H1 (cell line): ENCODE measurements around the gene GSAP. TPM values are rescaled to one million over a fixed set of nuclear protein-coding genes. Genes with fewer than 3 reads are reported as not detected.
A peak's percentile ranks its signal among the peaks of the same experiment; 100 is the strongest.

ENCODE experiments used
- CTCF ChIA-PET: fragments of 300-600 bp; sonication (Branson Sonifier 250); formaldehyde crosslinking; loops from one replicate; lab custom pipeline; 2021; ENCODE audit not compliant: partially characterized antibody; lab: Charles Lee
- POLR2A ChIA-PET: fragments of 300-600 bp; sonication (Branson Sonifier 250); formaldehyde crosslinking; loops from one replicate; lab custom pipeline; 2021; ENCODE audit warnings: inconsistent platforms; ENCODE audit not compliant: partially characterized antibody; lab: Charles Lee
- DNase-seq, 2 experiments: peaks; one replicate each; pipeline versions ENCODE4 v3.0.0 to v3.0.0-alpha.2; 2010 to 2022; ENCODE audit warnings: low spot score in 2 of 2, low read depth in 1 of 2, mixed read lengths in 1 of 2
- FAIRE-seq: peaks from 2 replicates; lab custom pipeline; 2011; peaks lifted over from hg19 to GRCh38; lab: Jason Lieb, UNC
- H2AFZ ChIP-seq: 2 replicates; pipeline ENCODE4 v1.8.1; 2012; ENCODE audit warnings: low read length, inconsistent platforms
- H2AK5ac ChIP-seq: 2 replicates; pipeline ENCODE4 v1.6.1; 2013; ENCODE audit warnings: low read depth, low read length
- H2BK120ac ChIP-seq: replicated peaks from 2 replicates; pipeline ENCODE3; 2013; ENCODE audit warnings: low read depth, low read length, inconsistent platforms
- H2BK12ac ChIP-seq: 2 replicates; pipeline ENCODE4 v1.6.1; 2013; ENCODE audit warnings: low read depth, low read length
- H2BK15ac ChIP-seq: 2 replicates; pipeline ENCODE4 v1.6.1; 2013; ENCODE audit warnings: low read length
- H2BK20ac ChIP-seq: 2 replicates; pipeline ENCODE4 v1.6.1; 2013; ENCODE audit warnings: low read length
- H2BK5ac ChIP-seq: 2 replicates; pipeline ENCODE4 v1.6.1; 2013; ENCODE audit warnings: low read depth, low read length
- H3K14ac ChIP-seq: 2 replicates; pipeline ENCODE4 v1.6.1; 2013; ENCODE audit warnings: inconsistent platforms; ENCODE audit not compliant: insufficient read length
- H3K18ac ChIP-seq: 2 replicates; pipeline ENCODE4 v1.6.1; 2013; ENCODE audit warnings: low read length; ENCODE audit errors: extremely low read depth
- H3K23ac ChIP-seq: 2 replicates; pipeline ENCODE4 v1.6.1; 2013; ENCODE audit warnings: inconsistent platforms; ENCODE audit not compliant: insufficient read length
- H3K23me2 ChIP-seq: 2 replicates; pipeline ENCODE4 v1.6.1; 2013; ENCODE audit warnings: low read depth, low read length
- H3K27ac ChIP-seq: 2 replicates; pipeline ENCODE4 v1.6.1; 2011; ENCODE audit warnings: low read depth, low read length, inconsistent platforms
- H3K27me3 ChIP-seq, 4 experiments: replicated peaks in 1 of 4; 1 replicate in 1 of 4; 2 replicates in 3 of 4; pipeline versions ENCODE4 v1.6.1 to v1.8.1; 2011 to 2013; ENCODE audit warnings: low read length in 3 of 4, mild to moderate bottlenecking in 3 of 4, inconsistent platforms in 2 of 4, mixed read lengths in 2 of 4, moderate library complexity in 1 of 4; ENCODE audit not compliant: control insufficient read depth in 3 of 4, insufficient read depth in 3 of 4; ENCODE audit errors: extremely low read depth in 1 of 4
- H3K36me3 ChIP-seq, 4 experiments: 2 replicates each; pipeline versions ENCODE4 v1.6.1 to v1.8.1; 2011 to 2013; ENCODE audit warnings: mild to moderate bottlenecking in 4 of 4, low read length in 3 of 4, moderate library complexity in 2 of 4, control low read depth in 1 of 4, inconsistent platforms in 1 of 4; ENCODE audit not compliant: insufficient read depth in 4 of 4, control insufficient read depth in 2 of 4
- H3K4ac ChIP-seq: replicated peaks from 2 replicates; pipeline ENCODE3; 2013; ENCODE audit warnings: low read length, low read depth, mixed read lengths, inconsistent platforms; ENCODE audit not compliant: insufficient read length
- H3K4me1 ChIP-seq, 4 experiments: replicated peaks in 1 of 4; 1 replicate in 1 of 4; 2 replicates in 3 of 4; pipeline versions ENCODE4 v1.6.1 to v1.8.1; 2011 to 2013; ENCODE audit warnings: low read length in 3 of 4, inconsistent platforms in 2 of 4, mixed read lengths in 1 of 4; ENCODE audit not compliant: insufficient read depth in 4 of 4, control insufficient read depth in 3 of 4
- H3K4me2 ChIP-seq, 2 experiments: 2 replicates each; pipeline versions ENCODE4 v1.6.1 to v1.8.1; 2011 to 2013; ENCODE audit warnings: low read depth in 2 of 2, low read length in 2 of 2, control low read depth in 1 of 2, inconsistent platforms in 1 of 2, mild to moderate bottlenecking in 1 of 2; ENCODE audit not compliant: insufficient read depth in 1 of 2
- H3K4me3 ChIP-seq, 4 experiments: fragments of 200-600, 300-600 bp in 1 of 4; sonication (generic), shearing (Covaris generic), sonication (Bioruptor Twin) in 1 of 4; 2 replicates each; pipeline versions ENCODE4 v1.5.1 to v1.8.1; 2011 to 2016; ENCODE audit warnings: low read length in 4 of 4, low read depth in 3 of 4, control low read depth in 2 of 4, inconsistent platforms in 2 of 4, mild to moderate bottlenecking in 2 of 4, mixed read lengths in 1 of 4, moderate library complexity in 1 of 4; ENCODE audit not compliant: insufficient read depth in 2 of 4; ENCODE audit errors: extremely low read depth in 1 of 4
- H3K56ac ChIP-seq: replicated peaks from 2 replicates; pipeline ENCODE3; 2013; ENCODE audit warnings: low read depth, mild to moderate bottlenecking, mixed read lengths, low read length, inconsistent platforms; ENCODE audit not compliant: insufficient read length
- H3K79me1 ChIP-seq: 2 replicates; pipeline ENCODE4 v1.6.1; 2013; ENCODE audit warnings: low read depth, low read length, control low read depth
- H3K79me2 ChIP-seq, 2 experiments: 2 replicates each; pipeline versions ENCODE4 v1.6.1 to v1.8.1; 2012 to 2013; ENCODE audit warnings: low read length in 2 of 2, mild to moderate bottlenecking in 2 of 2, inconsistent platforms in 1 of 2; ENCODE audit not compliant: insufficient read depth in 2 of 2, control insufficient read depth in 1 of 2
- H3K9ac ChIP-seq, 4 experiments: replicated peaks in 1 of 4; 1 replicate in 1 of 4; 2 replicates in 3 of 4; pipeline versions ENCODE4 v1.6.1 to v1.8.1; 2011 to 2013; ENCODE audit warnings: low read depth in 3 of 4, low read length in 3 of 4, control low read depth in 2 of 4, mild to moderate bottlenecking in 2 of 4, moderate library complexity in 2 of 4, inconsistent platforms in 1 of 4; ENCODE audit errors: extremely low read depth in 1 of 4
- H3K9me3 ChIP-seq, 2 experiments: 2 replicates each; pipeline versions ENCODE4 v1.6.1 to v1.8.1; 2012 to 2013; ENCODE audit warnings: mild to moderate bottlenecking in 2 of 2, moderate library complexity in 2 of 2, control low read depth in 1 of 2, inconsistent platforms in 1 of 2, low read depth in 1 of 2, low read length in 1 of 2, mixed read lengths in 1 of 2; ENCODE audit not compliant: insufficient read depth in 2 of 2
- H4K20me1 ChIP-seq, 2 experiments: replicated peaks in 1 of 2; 2 replicates each; pipeline versions ENCODE3 to v1.8.1; 2011 to 2013; ENCODE audit warnings: inconsistent platforms in 2 of 2, low read length in 2 of 2, mild to moderate bottlenecking in 1 of 2; ENCODE audit not compliant: insufficient read depth in 2 of 2, control insufficient read depth in 1 of 2
- H4K5ac ChIP-seq: 2 replicates; pipeline ENCODE4 v1.6.1; 2013; ENCODE audit warnings: low read length, low read depth, mixed read lengths, inconsistent platforms; ENCODE audit not compliant: insufficient read length
- H4K8ac ChIP-seq: 2 replicates; pipeline ENCODE4 v1.8.0; 2013; ENCODE audit warnings: mild to moderate bottlenecking, moderate library complexity, low read length, inconsistent platforms; ENCODE audit not compliant: insufficient read depth; ENCODE audit errors: extremely low read depth
- H4K91ac ChIP-seq: replicated peaks from 2 replicates; pipeline ENCODE3; 2013; ENCODE audit warnings: low read length, mixed read lengths, inconsistent platforms; ENCODE audit not compliant: insufficient read length
- RXRA ChIP-seq: IDR thresholded peaks from 2 replicates; pipeline ENCODE4 v1.6.1; 2011; ENCODE audit warnings: low read depth, mild to moderate bottlenecking, low read length, moderate library complexity; ENCODE audit not compliant: insufficient read depth
- SP2 ChIP-seq: IDR thresholded peaks from 2 replicates; pipeline ENCODE4 v1.6.1; 2012; ENCODE audit warnings: mild to moderate bottlenecking, low read length, inconsistent platforms
- TAF7 ChIP-seq: optimal IDR thresholded peaks from 2 replicates; pipeline ENCODE3; 2011; ENCODE audit warnings: low read depth, mild to moderate bottlenecking, inconsistent platforms, low read length, moderate library complexity, borderline replicate concordance
- WGBS, 2 experiments: shearing (Covaris generic) in 1 of 2; methylation state at CpG; one replicate each; pipeline versions ENCODE4 v1.1.6 to v1.1.7; 2013 to 2015; ENCODE audit warnings: low lambda C conversion rate in 2 of 2, mixed read lengths in 2 of 2, inconsistent platforms in 1 of 2, low coverage in 1 of 2, missing lambda C conversion rate in 1 of 2; ENCODE audit not compliant: insufficient replicate concordance in 2 of 2, insufficient coverage in 1 of 2, insufficient read length in 1 of 2; ENCODE audit errors: extremely low coverage in 1 of 2, missing lambda C conversion rate in 1 of 2; 5-methylcytosine and 5-hydroxymethylcytosine counted together
- polyA plus RNA-seq, 7 experiments: library from polyadenylated mRNA; depleted of rRNA in 3 of 7; stranded (reverse) in 5 of 7; unstranded in 2 of 7; fragments of >200 nt in 5 of 7; fragments of 200-250 nt in 2 of 7; gene quantifications; 1 replicate in 5 of 7; 2 replicates in 1 of 7; 4 replicates in 1 of 7; pipeline versions ENCODE4 v1.2.1 to v1.2.3, GENCODE V29; 2011 to 2013; ENCODE audit warnings: missing spikeins in 2 of 7, mixed read lengths in 2 of 7
- total RNA-seq: library from RNA; stranded (reverse); fragmentation: NEBNext Ultra II Directional; extraction: Animal tissue kit (Norgen Biotek cat#: 25700); gene quantifications from 2 replicates; pipeline ENCODE4 v1.2.1, GENCODE V29; 2021

GSAP gene
- total and polyA plus RNA-seq, 2 of the 8 experiments (the other 6 are each of a cell fraction or from before 2014, with no cell fraction given) = 0.93 to 2.1 TPM

- H3K9me3 ChIP-seq = no peaks in the 10 kb centered on the region
- peaks cover 0 to 2% (median 0%) of the 10 kb centered on the region in 4 experiments; a peak in 1 of 7 replicates for H3K4me1 ChIP-seq
- no peak overlapping the region for H3K18ac ChIP-seq
- H2AK5ac ChIP-seq = no peak overlapping the region
- H3K23me2 ChIP-seq = no peaks in the 10 kb centered on the region; the same call in 1 of the 2 replicates
- H2BK5ac ChIP-seq = no peak overlapping the region
- H2AFZ ChIP-seq = no peak overlapping the region
- POLR2A ChIA-PET = no interaction called here
- H3K27me3 ChIP-seq = no peaks in the 10 kb centered on the region; a peak in 1 of 7 replicates
- no peak overlapping the region for H3K4ac ChIP-seq
- no peak overlapping the region for H3K4me2 ChIP-seq
- H4K20me1 ChIP-seq = no peaks in the 10 kb centered on the region
- no peak overlapping the region for H4K91ac ChIP-seq
- CTCF ChIA-PET = no interaction called here
- H4K5ac ChIP-seq = no peak overlapping the region
- H3K14ac ChIP-seq = no peak overlapping the region
- DNase-seq (no peak), FAIRE-seq (no peak)
- H3K36me3 ChIP-seq = no peaks in the 10 kb centered on the region
- H3K9ac ChIP-seq = no peak overlapping the region
- no peak overlapping the region for H3K27ac ChIP-seq
- peak overlapping the region; percentile 54; the same call in 1 of the 2 replicates for H2BK15ac ChIP-seq
- H4K8ac ChIP-seq = no peak overlapping the region
- H3K79me1 ChIP-seq = no peaks in the 10 kb centered on the region
- H3K56ac ChIP-seq = no peak overlapping the region
- no peak overlapping the region for H2BK20ac ChIP-seq
- TF ChIP-seq SP2 = no peak
- no peak for TF ChIP-seq TAF7
- no peak for TF ChIP-seq RXRA
- H2BK12ac ChIP-seq = no peak overlapping the region
- WGBS, 2 experiments = 92% methylated on average over 5 of the region's 5 CpGs; no CpG with 5 or more reads in 1 of the 2 experiments
- H2BK120ac ChIP-seq = no peak overlapping the region
- no peak overlapping the region for H3K4me3 ChIP-seq
- no peak overlapping the region for H3K23ac ChIP-seq
- no peaks in the 10 kb centered on the region for H3K79me2 ChIP-seq
Measured at GRCh38 chr7:77433901-77434300, 17.8 kb upstream of the GSAP start.
